Ishikawa (cell line): ENCODE results near the gene HERC2.

Source experiments
- CEBPB ChIP-seq: IDR thresholded peaks from 2 replicates; pipeline ENCODE4 v1.6.1; 2012
- CREB1 ChIP-seq: IDR thresholded peaks from 2 replicates; pipeline ENCODE4 v1.6.1; 2012; ENCODE audit warnings: low read depth
- EGR1 ChIP-seq: IDR thresholded peaks from 2 replicates; pipeline ENCODE4 v1.6.1; 2012
- EP300 ChIP-seq: IDR thresholded peaks from 2 replicates; pipeline ENCODE4 v1.6.1; 2012; ENCODE audit warnings: borderline replicate concordance
- FOXM1 ChIP-seq: IDR thresholded peaks from 2 replicates; pipeline ENCODE4 v1.6.1; 2012; ENCODE audit warnings: low read depth, borderline replicate concordance
- NFIC ChIP-seq: IDR thresholded peaks from 2 replicates; pipeline ENCODE4 v1.6.1; 2012
- RAD21 ChIP-seq: IDR thresholded peaks from 2 replicates; pipeline ENCODE4 v1.6.1; 2012; ENCODE audit warnings: low read depth
- TAF1 ChIP-seq: IDR thresholded peaks from 2 replicates; pipeline ENCODE4 v1.6.1; 2012; ENCODE audit warnings: low read depth, mild to moderate bottlenecking
- TCF12 ChIP-seq: IDR thresholded peaks from 2 replicates; pipeline ENCODE4 v1.6.1; 2012; ENCODE audit warnings: low read depth
- TEAD4 ChIP-seq: IDR thresholded peaks from 2 replicates; pipeline ENCODE4 v1.6.1; 2012
- YY1 ChIP-seq: IDR thresholded peaks from 2 replicates; pipeline ENCODE4 v1.6.1; 2012; ENCODE audit warnings: low read depth
- ZBTB7A ChIP-seq: IDR thresholded peaks from 2 replicates; pipeline ENCODE4 v1.6.1; 2012; ENCODE audit warnings: low read depth
- TF ChIP-seq, protein P1 (sequence below): IDR thresholded peaks from 2 replicates; pipeline ENCODE4 v1.6.1; 2012
- TF ChIP-seq, protein P2 (sequence below): IDR thresholded peaks from 2 replicates; pipeline ENCODE4 v1.6.1; 2012
- TF ChIP-seq, protein P3 (sequence below): IDR thresholded peaks from 2 replicates; pipeline ENCODE4 v1.6.1; 2012; ENCODE audit warnings: low read depth, mild to moderate bottlenecking

Gene HERC2

DNA sequence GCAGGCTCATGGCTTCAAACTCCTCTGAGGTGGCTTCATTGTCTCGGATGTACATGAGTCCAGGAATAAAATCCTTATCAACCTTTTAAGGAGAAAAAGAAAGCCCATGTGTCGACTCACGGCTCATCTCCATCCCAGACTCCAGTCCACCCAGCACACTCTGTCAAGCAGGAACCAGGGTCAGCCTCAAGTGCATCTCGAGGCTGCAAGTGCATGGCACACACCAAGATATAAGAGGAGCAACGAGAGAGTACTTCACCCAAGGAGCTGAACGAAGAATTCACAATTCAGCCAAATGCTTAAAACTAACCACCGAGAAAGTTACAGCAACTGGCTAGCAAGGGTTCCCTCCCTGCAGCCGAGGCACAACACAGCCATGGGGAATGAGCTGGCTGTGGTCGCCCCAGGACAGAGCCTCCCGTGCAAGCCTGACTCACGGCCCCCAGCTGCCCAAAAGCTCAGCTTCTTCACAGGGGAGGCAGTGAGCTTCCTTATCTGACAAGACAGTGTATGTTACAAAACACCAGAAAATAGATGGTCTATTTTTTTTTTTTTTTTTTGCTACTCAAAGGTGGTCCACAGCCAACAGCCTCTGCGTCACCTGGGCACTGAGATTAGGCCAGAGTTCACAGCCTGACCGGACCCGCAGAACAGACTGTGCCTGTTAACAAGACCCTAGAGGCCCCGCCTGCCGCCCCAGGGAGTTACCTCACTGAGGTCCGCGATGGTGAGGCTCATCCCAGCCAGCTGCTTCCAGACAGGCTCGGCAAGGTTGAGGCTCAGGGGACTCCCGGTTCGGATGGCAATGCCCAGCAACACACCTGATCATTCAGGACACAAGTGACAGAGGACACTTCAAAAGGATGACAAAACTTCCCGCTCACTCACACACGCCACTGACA lies 207.0 kb downstream of the HERC2 start:
- TF ChIP-seq, protein P1, sequence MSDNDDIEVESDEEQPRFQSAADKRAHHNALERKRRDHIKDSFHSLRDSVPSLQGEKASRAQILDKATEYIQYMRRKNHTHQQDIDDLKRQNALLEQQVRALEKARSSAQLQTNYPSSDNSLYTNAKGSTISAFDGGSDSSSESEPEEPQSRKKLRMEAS = no peak
- TF ChIP-seq, protein P2, sequence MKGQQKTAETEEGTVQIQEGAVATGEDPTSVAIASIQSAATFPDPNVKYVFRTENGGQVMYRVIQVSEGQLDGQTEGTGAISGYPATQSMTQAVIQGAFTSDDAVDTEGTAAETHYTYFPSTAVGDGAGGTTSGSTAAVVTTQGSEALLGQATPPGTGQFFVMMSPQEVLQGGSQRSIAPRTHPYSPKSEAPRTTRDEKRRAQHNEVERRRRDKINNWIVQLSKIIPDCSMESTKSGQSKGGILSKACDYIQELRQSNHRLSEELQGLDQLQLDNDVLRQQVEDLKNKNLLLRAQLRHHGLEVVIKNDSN = no peak
- TF ChIP-seq ZBTB7A (no peak), EGR1 (no peak), EP300 (no peak)

DNA sequence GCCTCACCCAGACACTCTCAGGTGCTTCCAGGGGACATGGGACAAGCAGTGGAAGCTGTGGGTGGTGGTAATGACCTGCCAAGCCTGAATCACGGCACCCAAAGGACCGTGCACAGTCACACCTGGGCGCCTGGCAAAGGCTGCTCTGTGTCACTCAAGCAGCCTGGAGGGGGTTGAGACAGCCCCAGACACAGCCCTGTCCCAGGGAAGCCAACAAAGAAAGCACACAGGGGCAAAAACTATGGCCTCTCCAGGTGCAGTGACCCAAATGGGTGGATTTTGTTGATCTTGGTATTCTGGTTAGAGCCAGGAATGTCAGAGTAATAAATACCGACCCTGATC lies 207.9 kb downstream of the HERC2 start:
- TF ChIP-seq, protein P2 = no peak
- TF ChIP-seq, protein P1 = no peak
- no peak for TF ChIP-seq TCF12
- no peak for TF ChIP-seq NFIC
- no peak for TF ChIP-seq YY1

DNA sequence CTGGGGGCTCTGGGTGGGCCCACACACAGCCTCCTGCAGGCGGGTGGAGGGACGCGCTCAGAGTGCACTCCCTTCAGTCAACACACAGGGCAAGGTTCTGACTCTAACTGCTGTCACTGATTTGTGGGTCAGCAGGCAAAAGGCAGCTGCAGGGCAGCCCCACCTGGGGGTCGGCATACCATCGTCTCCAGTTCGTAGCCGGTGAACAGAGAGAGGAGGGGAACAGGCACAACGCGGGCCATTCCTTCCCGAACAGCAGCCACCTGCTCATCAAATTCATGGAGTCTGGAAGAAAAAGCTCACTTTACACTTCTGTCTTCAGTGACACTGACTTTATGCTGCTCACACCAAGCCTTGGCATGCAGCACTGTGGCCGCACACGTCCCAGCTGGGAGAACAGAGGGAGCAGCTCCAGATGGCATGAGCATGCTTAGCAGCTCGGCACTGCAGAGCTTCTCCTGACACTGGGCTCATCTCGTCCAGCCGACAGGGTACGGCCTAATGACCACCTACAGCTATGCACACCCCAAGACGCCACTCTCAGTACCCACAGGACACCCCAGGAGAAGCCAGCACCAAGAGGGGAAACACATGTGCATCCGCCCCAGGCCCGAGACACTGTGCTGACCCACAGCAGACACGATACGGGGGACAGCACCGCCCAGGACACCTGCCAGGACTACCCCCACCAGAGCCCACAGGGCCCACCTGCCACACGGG lies 208.4 kb downstream of the HERC2 start:
- TF ChIP-seq, protein P2 = no peak
- TF ChIP-seq EP300 = no peak
- TF ChIP-seq RAD21 = no peak
- TF ChIP-seq FOXM1 = no peak
- no peak for TF ChIP-seq TAF1
- no peak for TF ChIP-seq TCF12

DNA sequence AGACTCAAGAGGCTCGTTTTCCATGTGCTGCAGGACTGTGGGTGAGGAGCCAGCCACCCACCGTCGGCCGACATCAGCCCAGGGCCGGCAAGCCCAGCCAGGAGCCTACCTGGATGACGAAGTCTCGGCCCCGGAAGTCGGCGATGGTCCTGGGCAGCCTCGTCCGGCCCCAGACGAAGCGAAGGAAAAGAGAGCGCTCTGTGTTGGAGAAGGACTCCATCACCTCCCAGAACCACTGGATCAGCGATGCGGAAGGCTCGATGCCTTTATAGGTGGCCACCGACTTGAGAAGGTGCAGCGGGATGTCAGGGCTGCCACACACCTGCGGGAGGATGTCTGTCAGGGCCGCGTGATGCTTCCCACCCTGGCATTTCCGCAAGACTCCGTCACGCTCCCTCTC lies 209.0 kb downstream of the HERC2 start:
- TF ChIP-seq CEBPB (no peak), EP300 (no peak), ZBTB7A (no peak), EGR1 (no peak), TAF1 (no peak), CREB1 (no peak), TEAD4 (no peak), RAD21 (no peak), TCF12 (no peak), YY1 (no peak), NFIC (no peak), FOXM1 (no peak)
- TF ChIP-seq, protein P3, sequence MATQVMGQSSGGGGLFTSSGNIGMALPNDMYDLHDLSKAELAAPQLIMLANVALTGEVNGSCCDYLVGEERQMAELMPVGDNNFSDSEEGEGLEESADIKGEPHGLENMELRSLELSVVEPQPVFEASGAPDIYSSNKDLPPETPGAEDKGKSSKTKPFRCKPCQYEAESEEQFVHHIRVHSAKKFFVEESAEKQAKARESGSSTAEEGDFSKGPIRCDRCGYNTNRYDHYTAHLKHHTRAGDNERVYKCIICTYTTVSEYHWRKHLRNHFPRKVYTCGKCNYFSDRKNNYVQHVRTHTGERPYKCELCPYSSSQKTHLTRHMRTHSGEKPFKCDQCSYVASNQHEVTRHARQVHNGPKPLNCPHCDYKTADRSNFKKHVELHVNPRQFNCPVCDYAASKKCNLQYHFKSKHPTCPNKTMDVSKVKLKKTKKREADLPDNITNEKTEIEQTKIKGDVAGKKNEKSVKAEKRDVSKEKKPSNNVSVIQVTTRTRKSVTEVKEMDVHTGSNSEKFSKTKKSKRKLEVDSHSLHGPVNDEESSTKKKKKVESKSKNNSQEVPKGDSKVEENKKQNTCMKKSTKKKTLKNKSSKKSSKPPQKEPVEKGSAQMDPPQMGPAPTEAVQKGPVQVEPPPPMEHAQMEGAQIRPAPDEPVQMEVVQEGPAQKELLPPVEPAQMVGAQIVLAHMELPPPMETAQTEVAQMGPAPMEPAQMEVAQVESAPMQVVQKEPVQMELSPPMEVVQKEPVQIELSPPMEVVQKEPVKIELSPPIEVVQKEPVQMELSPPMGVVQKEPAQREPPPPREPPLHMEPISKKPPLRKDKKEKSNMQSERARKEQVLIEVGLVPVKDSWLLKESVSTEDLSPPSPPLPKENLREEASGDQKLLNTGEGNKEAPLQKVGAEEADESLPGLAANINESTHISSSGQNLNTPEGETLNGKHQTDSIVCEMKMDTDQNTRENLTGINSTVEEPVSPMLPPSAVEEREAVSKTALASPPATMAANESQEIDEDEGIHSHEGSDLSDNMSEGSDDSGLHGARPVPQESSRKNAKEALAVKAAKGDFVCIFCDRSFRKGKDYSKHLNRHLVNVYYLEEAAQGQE = no peak
- TF ChIP-seq, protein P1 = no peak
- TF ChIP-seq, protein P2 = no peak

DNA sequence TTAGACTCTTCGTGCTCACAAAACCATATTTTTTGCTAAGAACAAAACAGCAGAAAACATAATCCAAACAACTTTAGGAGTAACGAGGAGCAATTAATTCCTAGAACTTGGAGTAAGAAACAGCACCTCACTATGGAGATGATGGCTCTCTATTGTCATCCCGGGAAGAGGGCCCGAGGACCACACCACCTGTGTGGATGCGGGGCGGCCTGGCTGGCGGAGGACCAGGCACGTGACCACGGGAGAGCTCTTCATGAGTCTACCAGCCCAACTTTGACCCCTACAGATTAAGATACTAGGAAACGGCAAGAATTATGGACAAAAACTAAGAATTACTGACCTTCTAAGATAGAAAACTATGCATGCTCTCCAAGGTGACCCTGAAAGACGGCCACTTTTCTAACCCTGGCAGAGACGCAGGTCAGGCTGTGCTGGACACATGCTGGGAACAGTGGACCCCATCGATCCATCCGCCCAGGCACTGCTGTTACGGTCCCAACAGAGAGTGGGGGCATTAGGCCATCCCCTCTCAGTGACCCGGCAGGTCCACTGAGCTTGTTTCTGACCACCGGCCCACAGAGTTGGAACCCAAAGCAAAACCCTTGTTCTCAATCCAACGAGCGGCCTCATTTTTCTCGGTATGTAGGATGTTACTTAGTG lies 209.7 kb downstream of the HERC2 start:
- no peak for TF ChIP-seq NFIC
- no peak for TF ChIP-seq FOXM1
- TF ChIP-seq, protein P3 = no peak
- TF ChIP-seq YY1 = no peak
- TF ChIP-seq TEAD4 = no peak
- no peak for TF ChIP-seq CEBPB
- TF ChIP-seq RAD21 = no peak
- TF ChIP-seq, protein P1 = no peak
- TF ChIP-seq TAF1 = no peak
- TF ChIP-seq EP300 = no peak
- TF ChIP-seq, protein P2 = no peak
